GM18505 (cell line): ENCODE data around the gene UBA6.
"Not testable (repeated sequence)": the region's sequence is repeated elsewhere in the genome, so short reads cannot be mapped to it uniquely, and the experiment has no call there.

ENCODE experiments used
- ATAC-seq: cut with Tn5 transposase; IDR thresholded peaks from one replicate; pipeline ENCODE4 v1.9.1; 2021; ENCODE audit not compliant: unreplicated experiment
- POLR2A ChIP-seq: IDR thresholded peaks from 4 replicates; pipeline ENCODE4 v1.6.1; 2011; ENCODE audit warnings: borderline replicate concordance; ENCODE audit not compliant: insufficient read depth, insufficient read length; ENCODE audit errors: extremely low read depth

UBA6 gene

GRCh38 chr4:67680581-67681222 is 20.3 kb downstream of the UBA6 start:
- TF ChIP-seq POLR2A: no peak
- no peak for ATAC-seq

- no peak for ATAC-seq
- no peak for TF ChIP-seq POLR2A
Observed at GRCh38 chr4:67678612-67679011, 22.3 kb downstream of the UBA6 start.

GRCh38 chr4:67674098-67674497 is 26.9 kb downstream of the UBA6 start:
- ATAC-seq: no peak
- no peak for TF ChIP-seq POLR2A

- TF ChIP-seq POLR2A: no peak
- no peak for ATAC-seq
Observed at GRCh38 chr4:67668315-67668714, 32.6 kb downstream of the UBA6 start.

DNA sequence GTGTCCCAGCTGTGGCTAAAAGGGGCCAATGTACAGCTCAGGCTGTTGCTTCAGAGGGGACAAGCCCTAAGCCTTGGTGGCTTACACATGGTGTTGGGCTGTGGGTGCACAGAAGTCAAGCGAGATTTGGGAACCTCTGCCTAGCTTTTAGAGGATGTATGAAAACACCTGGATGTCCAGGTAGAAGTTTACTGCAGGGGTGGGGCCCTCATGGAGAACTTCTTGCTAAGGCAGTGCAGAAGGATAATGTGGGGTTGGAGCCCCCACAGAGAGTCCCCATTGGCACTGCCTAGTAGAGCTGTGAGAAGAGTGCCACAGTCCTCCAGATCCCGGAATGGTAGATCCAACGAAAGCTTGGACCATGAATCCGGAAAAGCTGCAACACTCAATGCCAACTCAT is 40.5 kb downstream of the UBA6 start:
- no peak for TF ChIP-seq POLR2A
- no peak for ATAC-seq

DNA sequence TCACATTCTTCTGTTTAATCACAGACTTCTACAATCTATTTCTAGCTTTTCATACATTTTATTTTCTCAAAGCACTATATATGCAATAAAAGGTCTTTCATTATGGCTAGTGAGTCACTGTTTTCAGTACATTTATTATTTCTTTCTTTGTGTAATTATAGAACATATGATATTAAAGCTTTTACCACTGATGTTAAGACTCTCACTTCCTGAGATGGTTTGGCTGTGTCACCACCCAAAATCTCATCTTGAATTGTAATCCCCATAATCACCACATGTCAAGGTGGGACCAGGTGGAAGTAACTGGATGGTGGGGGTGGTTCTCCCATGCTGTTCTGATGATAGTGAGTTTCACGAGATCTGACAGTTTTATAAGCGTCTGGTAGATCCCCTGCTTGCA is 41.9 kb downstream of the UBA6 start:
- no peak for TF ChIP-seq POLR2A
- no peak for ATAC-seq

GRCh38 chr4:67658302-67658701 is 42.7 kb downstream of the UBA6 start:
- ATAC-seq: no peak
- no peak for TF ChIP-seq POLR2A

DNA sequence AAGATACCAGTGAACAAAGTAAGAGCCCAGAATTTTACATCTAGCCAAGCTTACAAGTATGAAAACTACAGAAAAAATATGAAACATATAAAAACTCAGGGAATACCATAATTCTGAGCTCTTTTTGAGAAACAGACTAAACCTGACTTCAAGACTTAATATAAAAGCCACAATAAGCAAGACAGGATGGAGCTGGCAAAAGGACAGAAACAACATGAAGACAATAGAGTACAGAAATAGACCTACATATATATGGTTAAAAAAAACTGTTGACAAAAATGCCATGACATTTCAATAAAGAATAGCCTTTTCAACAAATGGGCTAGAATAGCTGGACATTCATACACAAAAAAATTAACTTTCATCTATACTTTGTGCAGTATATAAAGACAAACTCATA is 49.4 kb downstream of the UBA6 start:
- TF ChIP-seq POLR2A: no peak
- no peak for ATAC-seq

GRCh38 chr4:67638136-67638535 is 62.8 kb downstream of the UBA6 start:
- no peak for TF ChIP-seq POLR2A
- ATAC-seq: no peak

- not testable (repeated sequence) for ATAC-seq
Observed at GRCh38 chr4:67636978-67637377, 64.0 kb downstream of the UBA6 start.

GRCh38 chr4:67635331-67635730 is 65.6 kb downstream of the UBA6 start:
- no peak for ATAC-seq
- TF ChIP-seq POLR2A: no peak

DNA sequence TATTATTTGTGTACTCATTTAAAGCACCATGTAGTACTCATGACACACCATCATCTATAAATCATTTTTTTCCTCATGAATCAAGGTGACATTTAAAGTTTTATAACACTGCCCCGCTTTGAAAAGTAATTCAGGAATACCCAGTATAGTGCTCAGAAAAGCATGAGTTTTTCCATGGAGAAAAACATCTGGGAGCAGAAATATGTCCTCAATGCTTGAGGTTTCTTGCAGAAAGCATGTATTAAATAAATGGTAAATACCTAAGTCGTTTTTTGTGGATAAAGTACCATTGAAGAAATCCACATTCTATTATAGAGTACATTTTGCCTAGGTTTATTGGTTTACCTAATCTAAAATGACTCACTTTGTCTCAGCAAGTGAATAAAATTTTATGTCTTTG is 66.2 kb downstream of the UBA6 start:
- ATAC-seq: no peak
- no peak for TF ChIP-seq POLR2A

- no peak for TF ChIP-seq POLR2A
- ATAC-seq: no peak
Observed at GRCh38 chr4:67632492-67632891, 68.5 kb downstream of the UBA6 start.

- no peak for TF ChIP-seq POLR2A
- no peak for ATAC-seq
Observed at GRCh38 chr4:67624939-67625338, 76.0 kb downstream of the UBA6 start.

GRCh38 chr4:67616478-67616877 is 84.5 kb downstream of the UBA6 start:
- no peak for TF ChIP-seq POLR2A
- no peak for ATAC-seq
